HCT116 (cell line): ENCODE data around the gene IL37. TPM values are rescaled to one million over a fixed set of nuclear protein-coding genes. Genes with fewer than 3 reads are reported as not detected.

ENCODE experiments used
- ATAC-seq: fragments of 200-7000 bp; cut with Tn5 transposase; 2 replicates; pipeline ENCODE4 v1.9.1; 2020; ENCODE audit warnings: mild to moderate bottlenecking, moderate library complexity
- BruUV-seq: library from RNA; stranded (reverse); fragments of 400-500 nt; replicated peaks from 2 replicates; lab custom pipeline; 2021; lab: Mats Ljungman, UMichigan
- CTCF ChIA-PET: fragments of 300-600 bp; sonication (Branson Sonifier 250); formaldehyde crosslinking; loops from one replicate; lab custom pipeline; 2021; ENCODE audit warnings: antibody characterized with exemption; lab: Charles Lee
- POLR2A ChIA-PET: fragments of 300-600, 350-600 bp; sonication (Branson Sonifier 250); formaldehyde crosslinking; loops from one replicate; lab custom pipeline; 2021; ENCODE audit warnings: antibody characterized with exemption; lab: Charles Lee
- RAD21 ChIA-PET, 2 experiments: fragments of 300-600 bp; sonication (Branson Sonifier 250); formaldehyde crosslinking; loops; one replicate each; lab custom pipeline; 2023; ENCODE audit warnings: low total read pairs in 2 of 2; ENCODE audit not compliant: uncharacterized antibody in 2 of 2, unreplicated experiment in 2 of 2, low non-redundant PET in 1 of 2; lab: Charles Lee
- DNase-seq: peaks from one replicate; pipeline ENCODE4 v3.0.0-alpha.2; 2010; ENCODE audit warnings: low read depth, low spot score
- H2AFZ ChIP-seq: fragments of 200-600 bp; shearing (Covaris generic), sonication (generic); 2 replicates; pipeline ENCODE4 v1.6.1; 2017; ENCODE audit warnings: low read depth, mixed run types, mixed read lengths, antibody characterized with exemption, low read length; ENCODE audit not compliant: poor library complexity, severe bottlenecking
- H3K27ac ChIP-seq: 2 replicates; pipeline ENCODE4 v1.5.1; 2012; ENCODE audit warnings: low read depth, low read length
- H3K27me3 ChIP-seq: fragments of 200-600 bp; sonication (generic); 2 replicates; pipeline ENCODE4 v1.6.1; 2016; ENCODE audit warnings: mixed run types, low read length, mixed read lengths; ENCODE audit not compliant: insufficient read depth
- H3K36me3 ChIP-seq, 2 experiments: fragments of 200-500 bp in 1 of 2; fragments of 200-600 bp in 1 of 2; sonication (Bioruptor generic) in 1 of 2; sonication (generic) in 1 of 2; 2 replicates each; pipeline versions ENCODE4 v1.5.1 to v1.6.1; 2014 to 2016; ENCODE audit warnings: low read length in 2 of 2, inconsistent platforms in 1 of 2, mixed read lengths in 1 of 2, mixed run types in 1 of 2; ENCODE audit not compliant: insufficient read depth in 2 of 2, control insufficient read depth in 1 of 2
- H3K4me1 ChIP-seq, 2 experiments: fragments of 200-600 bp in 1 of 2; sonication (generic) in 1 of 2; 2 replicates each; pipeline versions ENCODE4 v1.5.1 to v1.6.1; 2012 to 2017; ENCODE audit warnings: low read length in 2 of 2, inconsistent platforms in 1 of 2, mild to moderate bottlenecking in 1 of 2, mixed read lengths in 1 of 2, mixed run types in 1 of 2, moderate library complexity in 1 of 2; ENCODE audit not compliant: insufficient read depth in 2 of 2, control insufficient read depth in 1 of 2
- H3K4me2 ChIP-seq: fragments of 200-600 bp; sonication (generic); 2 replicates; pipeline ENCODE4 v1.6.1; 2017; ENCODE audit warnings: mixed run types, low read length, mixed read lengths
- H3K4me3 ChIP-seq, 2 experiments: fragments of 200-600 bp in 1 of 2; sonication (generic) in 1 of 2; replicated peaks in 1 of 2; 2 replicates each; pipeline ENCODE4 v1.5.1; 2011 to 2016; ENCODE audit warnings: low read length in 2 of 2, control low read depth in 1 of 2, low read depth in 1 of 2, mild to moderate bottlenecking in 1 of 2, mixed read lengths in 1 of 2, mixed run types in 1 of 2
- H3K79me2 ChIP-seq: fragments of 200-600 bp; sonication (generic); 2 replicates; pipeline ENCODE4 v1.6.1; 2017; ENCODE audit warnings: mild to moderate bottlenecking, mixed run types, low read length, moderate library complexity, mixed read lengths; ENCODE audit not compliant: insufficient read depth
- H3K9ac ChIP-seq: fragments of 200-600 bp; sonication (generic); 2 replicates; pipeline ENCODE4 v1.6.1; 2016; ENCODE audit warnings: low read length, mixed read lengths
- H3K9me2 ChIP-seq: fragments of 200-600 bp; sonication (generic), shearing (Covaris generic); 2 replicates; pipeline ENCODE4 v1.6.1; 2017; ENCODE audit warnings: mixed run types, mild to moderate bottlenecking, moderate library complexity; ENCODE audit not compliant: insufficient read depth
- H3K9me3 ChIP-seq, 2 experiments: fragments of 200-500 bp in 1 of 2; fragments of 200-600 bp in 1 of 2; sonication (Bioruptor generic) in 1 of 2; sonication (generic) in 1 of 2; 2 replicates each; pipeline ENCODE4 v1.6.1; 2014 to 2017; ENCODE audit warnings: low read length in 2 of 2, mixed read lengths in 2 of 2, inconsistent platforms in 1 of 2, low read depth in 1 of 2, mild to moderate bottlenecking in 1 of 2, mixed run types in 1 of 2, moderate library complexity in 1 of 2; ENCODE audit not compliant: control insufficient read depth in 1 of 2, insufficient read depth in 1 of 2
- H4K20me1 ChIP-seq: fragments of 200-600 bp; sonication (generic), shearing (Covaris generic); 2 replicates; pipeline ENCODE4 v1.6.1; 2017; ENCODE audit warnings: mixed run types, mild to moderate bottlenecking, moderate library complexity; ENCODE audit not compliant: insufficient read depth
- ATF3 ChIP-seq: IDR thresholded peaks from 2 replicates; pipeline ENCODE4 v1.6.1; 2012
- EGR1 ChIP-seq: IDR thresholded peaks from 2 replicates; pipeline ENCODE4 v1.6.1; 2012; ENCODE audit warnings: low read depth
- ELF1 ChIP-seq: IDR thresholded peaks from 2 replicates; pipeline ENCODE4 v1.6.1; 2012; ENCODE audit warnings: low read depth, borderline replicate concordance
- FOSL1 ChIP-seq: IDR thresholded peaks from 2 replicates; pipeline ENCODE4 v1.6.1; 2012; ENCODE audit warnings: low read depth
- POLR2A ChIP-seq: IDR thresholded peaks from 2 replicates; pipeline ENCODE4 v1.7.0; 2011; ENCODE audit warnings: borderline replicate concordance; ENCODE audit not compliant: insufficient read depth, insufficient read length; ENCODE audit errors: extremely low read depth
- RAD21 ChIP-seq: IDR thresholded peaks from 2 replicates; pipeline ENCODE4 v1.6.1; 2012; ENCODE audit warnings: low read depth, mild to moderate bottlenecking
- SIN3A ChIP-seq: IDR thresholded peaks from 2 replicates; pipeline ENCODE4 v1.6.1; 2012; ENCODE audit warnings: low read depth
- TCF7L2 ChIP-seq: IDR thresholded peaks from 2 replicates; pipeline ENCODE4 v1.7.0; 2011; ENCODE audit warnings: borderline replicate concordance, inconsistent platforms; ENCODE audit not compliant: insufficient read depth, insufficient read length; ENCODE audit errors: extremely low read depth
- intact Hi-C: fragments of 100-400 bp; cut with micrococcal nuclease; formaldehyde crosslinking; loops from 2 replicates; pipeline ENCODE4 v1.10.0; 2022
- total RNA-seq: library from RNA; stranded (reverse); gene quantifications from one replicate; pipeline ENCODE4 v1.2.1, GENCODE V29; 2021; ENCODE audit not compliant: unreplicated experiment
- TF ChIP-seq, protein P1 (sequence below): IDR thresholded peaks from 2 replicates; pipeline ENCODE4 v1.6.1; 2011; ENCODE audit warnings: mild to moderate bottlenecking, low read length, moderate library complexity; ENCODE audit not compliant: insufficient replicate concordance; ENCODE audit errors: extremely low read depth

Gene IL37
- total RNA-seq, 1 experiment from 2014 or later, result not detected

- Histone ChIP-seq H3K36me3 (no peaks in the 10 kb centered on the region), H3K4me2 (no peak overlapping the region), H3K9me2 (no peaks in the 10 kb centered on the region), H4K20me1 (no peaks in the 10 kb centered on the region), H2AFZ (no peak overlapping the region), H3K4me1 (peaks cover 0 to 16% of the 10 kb centered on the region in 2 experiments; a peak in 2 of 4 replicates), H3K79me2 (no peaks in the 10 kb centered on the region), H3K9me3 (no peaks in the 10 kb centered on the region), H3K4me3 (no peak overlapping the region), H3K27me3 (no peaks in the 10 kb centered on the region), H3K27ac (no peak overlapping the region), H3K9ac (no peak overlapping the region)
- no peak for DNase-seq
- ChIA-PET RAD21 (no interaction called here), POLR2A (interaction anchor here (0.5 kb wide), 1 partner anchor 11 kb away, joined by 4 read pairs; no protein-coding TSS in a partner anchor), CTCF (interaction anchor here (0.8 kb wide), 1 partner anchor 17 kb away, joined by 3 read pairs; no protein-coding TSS in a partner anchor)
- TF ChIP-seq ATF3 (no peak), FOSL1 (no peak), ELF1 (no peak), EGR1 (no peak), POLR2A (no peak), TCF7L2 (no peak), RAD21 (no peak), SIN3A (no peak)
- TF ChIP-seq, protein P1, sequence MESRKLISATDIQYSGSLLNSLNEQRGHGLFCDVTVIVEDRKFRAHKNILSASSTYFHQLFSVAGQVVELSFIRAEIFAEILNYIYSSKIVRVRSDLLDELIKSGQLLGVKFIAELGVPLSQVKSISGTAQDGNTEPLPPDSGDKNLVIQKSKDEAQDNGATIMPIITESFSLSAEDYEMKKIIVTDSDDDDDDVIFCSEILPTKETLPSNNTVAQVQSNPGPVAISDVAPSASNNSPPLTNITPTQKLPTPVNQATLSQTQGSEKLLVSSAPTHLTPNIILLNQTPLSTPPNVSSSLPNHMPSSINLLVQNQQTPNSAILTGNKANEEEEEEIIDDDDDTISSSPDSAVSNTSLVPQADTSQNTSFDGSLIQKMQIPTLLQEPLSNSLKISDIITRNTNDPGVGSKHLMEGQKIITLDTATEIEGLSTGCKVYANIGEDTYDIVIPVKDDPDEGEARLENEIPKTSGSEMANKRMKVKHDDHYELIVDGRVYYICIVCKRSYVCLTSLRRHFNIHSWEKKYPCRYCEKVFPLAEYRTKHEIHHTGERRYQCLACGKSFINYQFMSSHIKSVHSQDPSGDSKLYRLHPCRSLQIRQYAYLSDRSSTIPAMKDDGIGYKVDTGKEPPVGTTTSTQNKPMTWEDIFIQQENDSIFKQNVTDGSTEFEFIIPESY, result no peak
- intact Hi-C loops, result no loop called here
- no peak for ATAC-seq
- BruUV-seq, result no TSS peak
These were observed 13.9 kb downstream of the IL37 start for GRCh38 chr2:112924821-112925220.
